Spleen (tissue), 11 donors: ENCODE measurements around the gene RAD23A. TPM values are rescaled to one million over a fixed set of nuclear protein-coding genes. Genes with fewer than 3 reads are reported as not detected.

Source experiments
- DNase-seq: peaks from one replicate; pipeline ENCODE4 v3.0.0-alpha.2; 2020
- H3K27ac ChIP-seq, 8 donors: fragments of 200-600 bp; sonication (generic) in 7 of 8; 1 replicate in 4 of 8; 2 replicates in 4 of 8; pipeline versions ENCODE4 v1.5.0 to v1.8.0; 2016 to 2021; ENCODE audit warnings: inconsistent platforms in 4 of 8, mild to moderate bottlenecking in 4 of 8, moderate library complexity in 1 of 8
- H3K27me3 ChIP-seq, 7 donors: fragments of 200-600 bp; sonication (generic) in 6 of 7; replicated peaks in 1 of 7; 1 replicate in 4 of 7; 2 replicates in 3 of 7; pipeline versions ENCODE4 v1.5.0 to v1.8.0; 2016 to 2021; ENCODE audit warnings: inconsistent platforms in 3 of 7, mild to moderate bottlenecking in 1 of 7
- H3K36me3 ChIP-seq, 6 donors: fragments of 200-600 bp; sonication (generic) in 5 of 6; 1 replicate in 4 of 6; 2 replicates in 2 of 6; pipeline versions ENCODE4 v1.5.0 to v1.8.0; 2016 to 2021; ENCODE audit warnings: inconsistent platforms in 2 of 6
- H3K4me1 ChIP-seq, 6 donors: fragments of 200-600 bp; sonication (generic) in 5 of 6; 1 replicate in 3 of 6; 2 replicates in 3 of 6; pipeline versions ENCODE4 v1.5.0 to v1.8.0; 2016 to 2021; ENCODE audit warnings: inconsistent platforms in 3 of 6
- H3K4me3 ChIP-seq, 8 donors: fragments of 200-600 bp; sonication (generic) in 7 of 8; 1 replicate in 4 of 8; 2 replicates in 4 of 8; pipeline versions ENCODE4 v1.5.0 to v1.8.0; 2016 to 2021; ENCODE audit warnings: inconsistent platforms in 4 of 8, mild to moderate bottlenecking in 4 of 8, moderate library complexity in 2 of 8
- H3K9me3 ChIP-seq, 8 donors: fragments of 200-600 bp; sonication (generic) in 7 of 8; 1 replicate in 4 of 8; 2 replicates in 4 of 8; pipeline versions ENCODE4 v1.5.0 to v1.8.0; 2016 to 2021; ENCODE audit warnings: inconsistent platforms in 4 of 8
- POLR2A ChIP-seq, 3 donors: fragments of 450-650 bp; IDR thresholded peaks; one replicate each; pipeline ENCODE4 v1.5.1; 2017; ENCODE audit warnings: antibody characterized with exemption in 3 of 3, mild to moderate bottlenecking in 1 of 3
- POLR2AphosphoS5 ChIP-seq, 3 donors: sonication (generic); formaldehyde crosslinking; IDR thresholded peaks; one replicate each; pipeline ENCODE4 v1.5.1; 2017; ENCODE audit warnings: antibody characterized with exemption in 3 of 3
- WGBS, 5 donors: extraction: QIAGEN DNeasy Blood & Tissue Kit in 3 of 5; methylation state at CpG; one replicate each; pipeline versions ENCODE4 v1.1.5 to v1.1.7; 2013 to 2018; 5-methylcytosine and 5-hydroxymethylcytosine counted together
- intact Hi-C: fragments of 100-400 bp; cut with DNase I; formaldehyde crosslinking; loops from one replicate; pipeline ENCODE4 v1.15.0; 2023; ENCODE audit warnings: low total_unique reads
- microRNA-seq, 3 donors: library from miRNA; unstranded; fragments of <30 nt; microRNA quantifications; one replicate each; pipeline versions ENCODE4 to v1.1.0, GENCODE V29; 2019 to 2020
- polyA plus RNA-seq, 3 donors: library from polyadenylated mRNA; stranded (reverse); fragments of 200-250 nt; gene quantifications; one replicate each; pipeline ENCODE4 v1.2.1, GENCODE V29; 2013
- small RNA-seq, 4 donors: library from RNA; depleted of rRNA; stranded (forward); fragments of <200 nt; gene quantifications; one replicate each; pipeline ENCODE3, GENCODE V24; 2016
- total RNA-seq, 7 donors: library from RNA; depleted of rRNA in 3 of 7; stranded (reverse); fragments of >200 nt in 3 of 7; fragmentation: NEBNext Ultra II Directional in 4 of 7; extraction: Animal tissue kit (Norgen Biotek cat#: 25700) in 4 of 7; gene quantifications; one replicate each; pipeline versions ENCODE4 v1.1.0 to v1.2.1, GENCODE V29; 2016 to 2021
- TF ChIP-seq, protein P1 (sequence below), 11 experiments: fragments of 200-600 bp in 7 of 11; fragments of 450-650 bp in 4 of 11; sonication (generic) in 4 of 11; IDR thresholded peaks in 8 of 11; conservative IDR thresholded peaks in 3 of 11; 1 replicate in 7 of 11; 2 replicates in 4 of 11; pipeline versions ENCODE4 v1.4.0 to v1.8.0; 2016 to 2021; ENCODE audit warnings: antibody characterized with exemption in 11 of 11, inconsistent platforms in 4 of 11, mild to moderate bottlenecking in 1 of 11
- donor health status: healthy with polysubstance abuse.
- donor health status: DM: no; HTN: no; CAD: no; lungs with moderate emphysema.
- donor health status: DM: no; HTN: no; CAD: no.
- donor health status: Bipolar disorder and iron deficiency.
- donor health status: healthy.
- donor health status: DM: no; HTN: no; CAD: no.
- donor health status: DM: yes; HTN: yes; CAD: no.

The RAD23A gene
- total and polyA plus RNA-seq, 10 donors = 80.4 to 134 (median 92.3) TPM

- TF ChIP-seq POLR2AphosphoS5 (IDR thresholded peaks at IDR 0.05) = no peak
- no peak for TF ChIP-seq POLR2A (IDR thresholded peaks at IDR 0.05)
- TF ChIP-seq, protein P1, sequence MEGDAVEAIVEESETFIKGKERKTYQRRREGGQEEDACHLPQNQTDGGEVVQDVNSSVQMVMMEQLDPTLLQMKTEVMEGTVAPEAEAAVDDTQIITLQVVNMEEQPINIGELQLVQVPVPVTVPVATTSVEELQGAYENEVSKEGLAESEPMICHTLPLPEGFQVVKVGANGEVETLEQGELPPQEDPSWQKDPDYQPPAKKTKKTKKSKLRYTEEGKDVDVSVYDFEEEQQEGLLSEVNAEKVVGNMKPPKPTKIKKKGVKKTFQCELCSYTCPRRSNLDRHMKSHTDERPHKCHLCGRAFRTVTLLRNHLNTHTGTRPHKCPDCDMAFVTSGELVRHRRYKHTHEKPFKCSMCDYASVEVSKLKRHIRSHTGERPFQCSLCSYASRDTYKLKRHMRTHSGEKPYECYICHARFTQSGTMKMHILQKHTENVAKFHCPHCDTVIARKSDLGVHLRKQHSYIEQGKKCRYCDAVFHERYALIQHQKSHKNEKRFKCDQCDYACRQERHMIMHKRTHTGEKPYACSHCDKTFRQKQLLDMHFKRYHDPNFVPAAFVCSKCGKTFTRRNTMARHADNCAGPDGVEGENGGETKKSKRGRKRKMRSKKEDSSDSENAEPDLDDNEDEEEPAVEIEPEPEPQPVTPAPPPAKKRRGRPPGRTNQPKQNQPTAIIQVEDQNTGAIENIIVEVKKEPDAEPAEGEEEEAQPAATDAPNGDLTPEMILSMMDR (IDR thresholded peaks at IDR 0.05 in 8 of 11, conservative IDR thresholded peaks at IDR 0.05 in 3 of 11) = no peak
- intact Hi-C loops = no loop called here
Observed at GRCh38 chr19:13002166-13002898, 56.7 kb downstream of the RAD23A start.

DNA sequence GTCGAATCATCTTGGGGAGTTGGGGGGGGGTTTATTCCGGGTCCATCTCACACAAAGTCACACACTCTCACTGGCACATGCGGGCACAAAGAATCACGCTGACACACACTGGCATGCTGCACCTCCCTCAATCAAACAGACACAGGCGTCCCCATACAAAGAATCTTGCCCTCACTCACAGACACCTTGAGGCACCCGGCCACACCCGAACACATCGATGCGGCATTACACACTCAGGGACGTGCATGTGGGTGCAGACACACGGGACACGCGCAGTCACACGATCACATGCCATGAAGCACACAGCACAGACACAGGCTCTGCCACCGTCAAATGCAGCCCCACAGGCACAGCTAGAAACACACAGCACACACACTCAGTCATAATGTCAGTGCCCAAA lies 57.4 kb downstream of the RAD23A start:
- no peak overlapping the region for H3K4me3 ChIP-seq
- WGBS, 5 donors = 83 to 92% (median 90%) methylated on average over 9 to 15 of the region's 15 CpGs
- no peaks in the 10 kb centered on the region for H3K9me3 ChIP-seq
- no peak for DNase-seq
- peaks cover 0 to 12% (median 0%) of the 10 kb centered on the region in 6 donors for H3K36me3 ChIP-seq
- intact Hi-C loops = no loop called here
- no peak overlapping the region for H3K27ac ChIP-seq
- TF ChIP-seq POLR2AphosphoS5 (IDR thresholded peaks at IDR 0.05) = no peak
- TF ChIP-seq, protein P1 (IDR thresholded peaks at IDR 0.05 in 8 of 11, conservative IDR thresholded peaks at IDR 0.05 in 3 of 11) = no peak
- TF ChIP-seq POLR2A (IDR thresholded peaks at IDR 0.05) = no peak
- H3K4me1 ChIP-seq = peaks cover 0 to 7% (median 0%) of the 10 kb centered on the region in 6 donors
- peaks cover 0 to 2% (median 0%) of the 10 kb centered on the region in 7 donors for H3K27me3 ChIP-seq

More at GRCh38 chr19:13002166-13002898, 56.7 kb downstream of the RAD23A start:
- Histone ChIP-seq H3K4me1 (peaks cover 0 to 14% (median 4%) of the 10 kb centered on the region in 6 donors), H3K9me3 (no peaks in the 10 kb centered on the region), H3K27ac (peak overlapping the region in 6 of 8 donors; percentile 40 to 68 (median 54)), H3K27me3 (peaks cover 0 to under 1% (median 0%) of the 10 kb centered on the region in 7 donors), H3K4me3 (no peak overlapping the region), H3K36me3 (peaks cover 0 to 12% (median 0%) of the 10 kb centered on the region in 6 donors)
- 72 to 84% (median 82%) methylated on average over 28 to 29 of the region's 29 CpGs for WGBS, 5 donors
- DNase-seq = no peak

Small RNA genes within 50 kb of the gene (microRNA-seq; reads per million reads assigned to microRNA genes)
- 0 to 0.70 (median 0.36) reads per million in 3 donors for gene MIR5695
- 1.7 to 2.9 (median 2.5) reads per million in 3 donors for gene MIR6515

Small RNA genes within 50 kb of the gene (small RNA-seq; reads per million reads assigned to genes)
- gene MIR5695 (0 to 0.23 (median 0.07) reads per million in 4 donors), gene MIR6515 (0 to 0.14 (median 0.06) reads per million in 4 donors)

Other genes starting within 250 kb of the RAD23A start
- 1 to 10 TPM; 1.7 to 5.3 (median 3.8) TPM for gene FBXW9, start 249.2 kb upstream of the RAD23A start, total RNA-seq
- gene FBXW9, start 249.2 kb upstream of the RAD23A start, polyA plus RNA-seq = 1 to 10 TPM; 4.8 to 7.4 (median 5.2) TPM
- 10 to 100 TPM; 47.5 to 83.6 (median 61.5) TPM for gene TNPO2, start 221.9 kb upstream of the RAD23A start, total RNA-seq
- 10 to 100 TPM; 15.8 to 30.4 (median 22.9) TPM for gene TNPO2, start 221.9 kb upstream of the RAD23A start, polyA plus RNA-seq
- 100 to 1,000 TPM; 127 to 225 (median 150) TPM for gene TRIR, start 211.2 kb upstream of the RAD23A start, total RNA-seq
- 100 to 1,000 TPM; 346 to 403 (median 386) TPM for gene TRIR, start 211.2 kb upstream of the RAD23A start, polyA plus RNA-seq
- 10 to 100 TPM; 32.7 to 50.7 (median 38.4) TPM for gene GET3, start 208.4 kb upstream of the RAD23A start, total RNA-seq
- 10 to 100 TPM; 35.4 to 68.0 (median 52.8) TPM for gene GET3, start 208.4 kb upstream of the RAD23A start, polyA plus RNA-seq
- gene BEST2, start 194.1 kb upstream of the RAD23A start, total RNA-seq = not detected
- not detected for gene BEST2, start 194.1 kb upstream of the RAD23A start, polyA plus RNA-seq
- gene HOOK2, start 170.3 kb upstream of the RAD23A start, total RNA-seq = 10 to 100 TPM; 14.8 to 27.4 (median 25.2) TPM
- gene HOOK2, start 170.3 kb upstream of the RAD23A start, polyA plus RNA-seq = 10 to 100 TPM in 2 of 3 donors, 1 to 10 TPM in 1; 7.1 to 24.3 (median 20.5) TPM
- gene JUNB, start 154.4 kb upstream of the RAD23A start, total RNA-seq = 100 to 1,000 TPM; 102 to 363 (median 189) TPM
- gene JUNB, start 154.4 kb upstream of the RAD23A start, polyA plus RNA-seq = 100 to 1,000 TPM in 1 of 3 donors, 10 to 100 TPM in 2; 57.5 to 118 (median 64.0) TPM
- 100 to 1,000 TPM in 6 of 7 donors, 10 to 100 TPM in 1; 97.9 to 203 (median 140) TPM for gene PRDX2, start 144.1 kb upstream of the RAD23A start, total RNA-seq
- gene PRDX2, start 144.1 kb upstream of the RAD23A start, polyA plus RNA-seq = 100 to 1,000 TPM in 2 of 3 donors, 10 to 100 TPM in 1; 78.3 to 123 (median 108) TPM
- 1 to 10 TPM in 4 of 7 donors, not detected in 3; 1.1 to 4.8 (median 3.4) TPM for gene THSD8, start 143.8 kb upstream of the RAD23A start, total RNA-seq
- 1 to 10 TPM; 5.2 to 9.1 (median 5.7) TPM for gene THSD8, start 143.8 kb upstream of the RAD23A start, polyA plus RNA-seq
- 10 to 100 TPM in 6 of 7 donors, 1 to 10 TPM in 1; 9.8 to 15.9 (median 11.7) TPM for gene RNASEH2A, start 139.3 kb upstream of the RAD23A start, total RNA-seq
- gene RNASEH2A, start 139.3 kb upstream of the RAD23A start, polyA plus RNA-seq = 10 to 100 TPM in 2 of 3 donors, 1 to 10 TPM in 1; 4.4 to 12.2 (median 11.4) TPM
- gene RTBDN, start 111.3 kb upstream of the RAD23A start, total RNA-seq = not detected
- gene RTBDN, start 111.3 kb upstream of the RAD23A start, polyA plus RNA-seq = not detected
- under 1 TPM in 6 of 7 donors, not detected in 1; 0.23 to 0.65 (median 0.33) TPM for gene MAST1, start 107.3 kb upstream of the RAD23A start, total RNA-seq
- under 1 TPM in 2 of 3 donors, not detected in 1; 0.12 to 0.32 TPM for gene MAST1, start 107.3 kb upstream of the RAD23A start, polyA plus RNA-seq
- gene DNASE2, start 64.4 kb upstream of the RAD23A start, total RNA-seq = 10 to 100 TPM; 20.4 to 36.1 (median 24.4) TPM
- gene DNASE2, start 64.4 kb upstream of the RAD23A start, polyA plus RNA-seq = 10 to 100 TPM; 19.5 to 33.9 (median 28.1) TPM
- 10 to 100 TPM in 1 of 7 donors, 1 to 10 TPM in 3, under 1 TPM in 2, not detected in 1; 0.44 to 13.0 (median 2.7) TPM for gene KLF1, start 58.7 kb upstream of the RAD23A start, total RNA-seq
- gene KLF1, start 58.7 kb upstream of the RAD23A start, polyA plus RNA-seq = under 1 TPM; 0.13 to 0.67 (median 0.33) TPM
- gene GCDH, start 54.7 kb upstream of the RAD23A start, total RNA-seq = 10 to 100 TPM; 19.0 to 48.4 (median 29.3) TPM
- 10 to 100 TPM; 16.3 to 29.4 (median 20.1) TPM for gene GCDH, start 54.7 kb upstream of the RAD23A start, polyA plus RNA-seq
- gene SYCE2, start 26.6 kb upstream of the RAD23A start, total RNA-seq = under 1 TPM in 1 of 7 donors, not detected in 6; 0.74 TPM
- under 1 TPM; 0.29 to 0.85 (median 0.30) TPM for gene SYCE2, start 26.6 kb upstream of the RAD23A start, polyA plus RNA-seq
- 10 to 100 TPM; 32.8 to 49.9 (median 42.2) TPM for gene FARSA, start 12.2 kb upstream of the RAD23A start, total RNA-seq
- gene FARSA, start 12.2 kb upstream of the RAD23A start, polyA plus RNA-seq = 10 to 100 TPM; 25.1 to 55.4 (median 36.3) TPM
- 100 to 1,000 TPM; 306 to 828 (median 571) TPM for gene CALR, start 7.3 kb upstream of the RAD23A start, total RNA-seq
- gene CALR, start 7.3 kb upstream of the RAD23A start, polyA plus RNA-seq = 100 to 1,000 TPM; 150 to 194 (median 193) TPM
- gene GADD45GIP1, start 11.4 kb downstream of the RAD23A start, total RNA-seq = 10 to 100 TPM; 12.8 to 33.4 (median 15.8) TPM
- 10 to 100 TPM; 39.7 to 47.9 (median 40.8) TPM for gene GADD45GIP1, start 11.4 kb downstream of the RAD23A start, polyA plus RNA-seq
- not detected for gene DAND5, start 23.7 kb downstream of the RAD23A start, total RNA-seq
- not detected for gene DAND5, start 23.7 kb downstream of the RAD23A start, polyA plus RNA-seq
- gene NFIX, start 49.6 kb downstream of the RAD23A start, total RNA-seq = 10 to 100 TPM; 12.3 to 41.4 (median 26.7) TPM
- gene NFIX, start 49.6 kb downstream of the RAD23A start, polyA plus RNA-seq = 1 to 10 TPM; 1.1 to 7.7 (median 1.5) TPM
- gene LYL1, start 157.0 kb downstream of the RAD23A start, total RNA-seq = 10 to 100 TPM; 35.5 to 69.4 (median 50.0) TPM
- 10 to 100 TPM; 63.7 to 86.9 (median 68.0) TPM for gene LYL1, start 157.0 kb downstream of the RAD23A start, polyA plus RNA-seq
- 10 to 100 TPM; 27.7 to 72.8 (median 37.5) TPM for gene TRMT1, start 170.9 kb downstream of the RAD23A start, total RNA-seq
- 100 to 1,000 TPM in 2 of 3 donors, 10 to 100 TPM in 1; 76.2 to 109 (median 107) TPM for gene TRMT1, start 170.9 kb downstream of the RAD23A start, polyA plus RNA-seq
- gene NACC1, start 172.4 kb downstream of the RAD23A start, total RNA-seq = 10 to 100 TPM; 22.0 to 47.0 (median 37.7) TPM
- 10 to 100 TPM in 1 of 3 donors, 1 to 10 TPM in 2; 5.5 to 32.8 (median 7.1) TPM for gene NACC1, start 172.4 kb downstream of the RAD23A start, polyA plus RNA-seq
- gene STX10, start 204.5 kb downstream of the RAD23A start, total RNA-seq = 10 to 100 TPM; 43.8 to 89.5 (median 55.8) TPM
- gene STX10, start 204.5 kb downstream of the RAD23A start, polyA plus RNA-seq = 10 to 100 TPM; 78.3 to 98.0 (median 93.7) TPM
- 100 to 1,000 TPM in 4 of 7 donors, 10 to 100 TPM in 3; 59.7 to 131 (median 104) TPM for gene IER2, start 204.5 kb downstream of the RAD23A start, total RNA-seq
- gene IER2, start 204.5 kb downstream of the RAD23A start, polyA plus RNA-seq = 10 to 100 TPM; 56.7 to 92.2 (median 76.6) TPM